ENCODE data around the gene SSBP3.

DNA sequence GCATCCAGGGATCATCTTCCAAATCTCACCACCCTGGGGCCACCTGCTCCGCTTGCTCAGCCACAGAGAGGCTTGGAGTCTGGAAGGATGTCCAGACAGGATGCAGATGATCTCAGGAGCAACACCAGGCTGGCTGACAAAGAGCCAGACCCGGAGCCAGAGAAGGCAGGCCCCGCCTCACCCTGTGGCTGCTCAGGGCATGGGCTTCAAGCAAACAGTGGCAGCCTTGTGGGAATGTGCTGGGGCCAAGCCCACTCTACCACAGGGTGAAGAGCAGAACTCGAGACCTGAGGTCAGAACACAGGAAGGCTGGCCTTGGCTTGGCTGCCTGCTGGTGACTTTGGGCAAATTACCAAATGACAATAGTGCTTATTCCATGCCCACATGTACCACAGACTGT is 160.7 kb downstream of the SSBP3 start:
- TF ChIP-seq TAF1 (IDR thresholded peaks at IDR 0.05; ENCODE audit: borderline replicate concordance, low read depth, low read length) (no peak), YY1 (IDR thresholded peaks at IDR 0.05; ENCODE audit: low read depth) (no peak), RAD21 (IDR thresholded peaks at IDR 0.05; ENCODE audit: low read length) (no peak), POLR2AphosphoS5 (IDR thresholded peaks at IDR 0.05; ENCODE audit: low read depth, low read length) (no peak)
- TF ChIP-seq, protein P1, sequence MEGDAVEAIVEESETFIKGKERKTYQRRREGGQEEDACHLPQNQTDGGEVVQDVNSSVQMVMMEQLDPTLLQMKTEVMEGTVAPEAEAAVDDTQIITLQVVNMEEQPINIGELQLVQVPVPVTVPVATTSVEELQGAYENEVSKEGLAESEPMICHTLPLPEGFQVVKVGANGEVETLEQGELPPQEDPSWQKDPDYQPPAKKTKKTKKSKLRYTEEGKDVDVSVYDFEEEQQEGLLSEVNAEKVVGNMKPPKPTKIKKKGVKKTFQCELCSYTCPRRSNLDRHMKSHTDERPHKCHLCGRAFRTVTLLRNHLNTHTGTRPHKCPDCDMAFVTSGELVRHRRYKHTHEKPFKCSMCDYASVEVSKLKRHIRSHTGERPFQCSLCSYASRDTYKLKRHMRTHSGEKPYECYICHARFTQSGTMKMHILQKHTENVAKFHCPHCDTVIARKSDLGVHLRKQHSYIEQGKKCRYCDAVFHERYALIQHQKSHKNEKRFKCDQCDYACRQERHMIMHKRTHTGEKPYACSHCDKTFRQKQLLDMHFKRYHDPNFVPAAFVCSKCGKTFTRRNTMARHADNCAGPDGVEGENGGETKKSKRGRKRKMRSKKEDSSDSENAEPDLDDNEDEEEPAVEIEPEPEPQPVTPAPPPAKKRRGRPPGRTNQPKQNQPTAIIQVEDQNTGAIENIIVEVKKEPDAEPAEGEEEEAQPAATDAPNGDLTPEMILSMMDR (IDR thresholded peaks at IDR 0.05), result no peak
